ENCODE data around the gene P2RY6. TPM values are rescaled to one million over a fixed set of nuclear protein-coding genes. Genes with fewer than 3 reads are reported as not detected.

Gene P2RY6
- total RNA-seq, 4 donors from 2014 or later, result 0.78 to 2.8 (median 1.1) TPM; not detected in 1

GRCh38 chr11:73308003-73308960, 36.1 kb downstream of the P2RY6 start, which contains the start of gene ARHGEF17:
TSS of gene ARHGEF17 (plus strand) at chr11:73308276. CDS start at chr11:73308639, 363 bp downstream.
- Histone ChIP-seq H3K4me1 (peaks cover 4 to 18% of the 10 kb centered on the region in 2 donors), H3K9me3 (no peaks in the 10 kb centered on the region), H3K36me3 (no peaks in the 10 kb centered on the region), H3K27ac (peak within 1 kb of the TSS; percentile 73 to 83 (median 82)), H3K27me3 (peaks cover 0 to 2% (median 0%) of the 10 kb centered on the region in 3 donors), H3K4me3 (peak within 1 kb of the TSS; percentile 65 to 90 (median 79))
- ATAC-seq (peak; percentile 26 to 42), DNase-seq (peak in 1 of 2 donors; percentile 27)
- intact Hi-C loops (cut with DNase I; ENCODE audit: low total_unique reads), result loop anchor here (2.0 kb wide), 1 partner anchor 291 kb away; the partner anchor contains the start of gene FAM168A
- in situ Hi-C loops (cut with MboI; ENCODE audit: low sequenced_read_pairs in 4 of 4), result no loop called here
- TF ChIP-seq POLR2A (IDR thresholded peaks at IDR 0.05), result peak; percentile 4 to 44
- no peak for TF ChIP-seq CTCF (IDR thresholded peaks at IDR 0.05 in 4 of 5, conservative IDR thresholded peaks at IDR 0.05 in 1 of 5)

GRCh38 chr11:73308961-73309919, 37.1 kb downstream of the P2RY6 start:
- intact Hi-C loops (cut with DNase I; ENCODE audit: low total_unique reads), result loop anchor here (2.0 kb wide), 1 partner anchor 290 kb away; the partner anchor contains the start of gene FAM168A
- TF ChIP-seq POLR2A (IDR thresholded peaks at IDR 0.05) (peak; percentile 37 to 55), CTCF (IDR thresholded peaks at IDR 0.05 in 4 of 5, conservative IDR thresholded peaks at IDR 0.05 in 1 of 5) (no peak)

GRCh38 chr11:73310076-73310475, 37.9 kb downstream of the P2RY6 start:
- H3K4me3 ChIP-seq, result peak overlapping the region; percentile 65 to 90 (median 79)
- H3K36me3 ChIP-seq, result no peaks in the 10 kb centered on the region
- peak overlapping the region; percentile 73 to 83 (median 82) for H3K27ac ChIP-seq
- intact Hi-C loops (cut with DNase I; ENCODE audit: low total_unique reads), result no loop called here
- ATAC-seq (no peak), DNase-seq (no peak)
- peaks cover 4 to 18% of the 10 kb centered on the region in 2 donors for H3K4me1 ChIP-seq
- peaks cover 0 to 2% (median 0%) of the 10 kb centered on the region in 3 donors for H3K27me3 ChIP-seq
- H3K9me3 ChIP-seq, result no peaks in the 10 kb centered on the region
- in situ Hi-C loops (cut with MboI; ENCODE audit: low sequenced_read_pairs in 4 of 4), result no loop called here
- TF ChIP-seq CTCF (IDR thresholded peaks at IDR 0.05 in 4 of 5, conservative IDR thresholded peaks at IDR 0.05 in 1 of 5) (no peak), POLR2A (IDR thresholded peaks at IDR 0.05) (no peak)

More at GRCh38 chr11:73308961-73309919, 37.1 kb downstream of the P2RY6 start:
- Histone ChIP-seq H3K27me3 (peaks cover 0 to 2% (median 0%) of the 10 kb centered on the region in 3 donors), H3K27ac (peak overlapping the region; percentile 73 to 83 (median 82)), H3K36me3 (no peaks in the 10 kb centered on the region), H3K9me3 (no peaks in the 10 kb centered on the region), H3K4me1 (peaks cover 4 to 18% of the 10 kb centered on the region in 2 donors), H3K4me3 (peak overlapping the region; percentile 65 to 90 (median 79))
- peak; percentile 60 to 76 for DNase-seq
- in situ Hi-C loops (cut with MboI; ENCODE audit: low sequenced_read_pairs in 4 of 4), result no loop called here
- peak; percentile 18 to 28 for ATAC-seq
